LoVo (cell line): ENCODE results near the gene DTL.

Experiments used
- DNase-seq: peaks from one replicate; pipeline ENCODE4 v3.0.0-alpha.2; 2016; ENCODE audit warnings: low spot score

Gene DTL

DNA sequence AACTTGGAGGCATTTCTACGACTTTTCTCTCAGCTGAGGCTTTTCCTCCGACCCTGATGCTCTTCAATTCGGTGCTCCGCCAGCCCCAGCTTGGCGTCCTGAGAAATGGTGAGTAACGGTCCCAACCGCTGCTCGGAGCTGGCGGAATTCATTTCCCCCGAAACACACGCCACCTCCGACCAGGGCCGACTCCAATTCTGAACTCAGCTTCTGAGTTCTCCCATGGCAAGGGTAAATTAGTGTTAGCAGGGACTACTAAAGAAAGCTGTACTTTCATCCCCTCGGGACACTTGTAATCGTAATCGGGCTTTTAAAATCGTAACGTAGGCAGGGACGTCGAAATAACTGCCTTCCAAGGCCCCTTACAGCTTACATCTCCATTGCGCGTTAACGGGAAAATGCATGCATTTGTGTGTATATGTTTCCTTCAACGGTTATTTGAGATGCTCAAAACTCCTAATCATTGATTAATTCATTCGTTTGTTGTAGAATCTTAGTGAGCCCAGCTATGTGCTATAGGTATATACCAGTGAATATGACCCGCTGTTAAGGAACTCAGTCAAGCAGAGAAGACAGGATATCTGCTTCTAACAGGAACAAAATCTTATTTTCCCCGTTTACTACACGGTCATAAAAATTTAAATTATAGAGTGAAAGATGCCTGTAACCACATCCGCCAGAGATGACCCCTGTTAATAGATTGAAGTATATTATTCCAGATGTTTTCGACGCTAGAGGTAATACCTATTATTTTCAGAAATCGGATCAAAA lies 472 bp downstream of the DTL start:
- peak; percentile 12 for DNase-seq

DNA sequence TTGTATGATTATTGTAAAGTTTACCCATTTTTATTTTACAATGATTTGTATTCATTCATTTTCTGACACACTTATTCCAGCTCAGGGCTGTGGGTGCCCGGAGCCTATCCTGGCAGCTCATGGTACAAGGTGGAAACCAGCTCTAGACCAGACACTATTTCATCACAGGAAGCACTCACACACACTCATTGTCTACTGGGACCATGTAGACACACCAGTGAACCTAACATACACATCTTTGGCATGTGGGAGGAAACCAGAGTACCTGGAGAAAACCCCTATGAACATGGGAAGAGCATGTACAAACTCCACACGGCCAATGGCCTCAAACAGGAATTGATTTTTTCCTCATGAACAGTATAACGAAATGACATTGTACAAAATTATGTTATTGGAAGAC lies 2.4 kb downstream of the DTL start:
- DNase-seq, result no peak

DNA sequence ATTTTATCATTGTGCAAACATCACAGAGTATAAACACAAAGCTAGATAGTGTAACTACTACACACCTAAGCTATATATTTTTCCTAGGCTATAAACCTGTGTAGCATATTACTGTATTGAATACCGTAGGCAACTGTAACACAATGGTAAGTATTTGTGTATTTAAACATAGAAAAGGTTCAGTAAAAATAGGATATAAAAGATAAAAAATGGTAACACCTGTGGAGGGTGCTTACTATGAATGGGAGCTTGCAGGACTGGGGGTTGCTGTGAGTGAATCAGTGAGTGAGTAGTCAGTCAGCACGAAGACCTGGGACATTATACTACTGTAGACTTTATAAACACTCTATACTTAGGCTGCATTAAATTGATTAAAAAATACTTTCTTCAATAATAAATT lies 4.1 kb downstream of the DTL start:
- DNase-seq, result no peak

DNA sequence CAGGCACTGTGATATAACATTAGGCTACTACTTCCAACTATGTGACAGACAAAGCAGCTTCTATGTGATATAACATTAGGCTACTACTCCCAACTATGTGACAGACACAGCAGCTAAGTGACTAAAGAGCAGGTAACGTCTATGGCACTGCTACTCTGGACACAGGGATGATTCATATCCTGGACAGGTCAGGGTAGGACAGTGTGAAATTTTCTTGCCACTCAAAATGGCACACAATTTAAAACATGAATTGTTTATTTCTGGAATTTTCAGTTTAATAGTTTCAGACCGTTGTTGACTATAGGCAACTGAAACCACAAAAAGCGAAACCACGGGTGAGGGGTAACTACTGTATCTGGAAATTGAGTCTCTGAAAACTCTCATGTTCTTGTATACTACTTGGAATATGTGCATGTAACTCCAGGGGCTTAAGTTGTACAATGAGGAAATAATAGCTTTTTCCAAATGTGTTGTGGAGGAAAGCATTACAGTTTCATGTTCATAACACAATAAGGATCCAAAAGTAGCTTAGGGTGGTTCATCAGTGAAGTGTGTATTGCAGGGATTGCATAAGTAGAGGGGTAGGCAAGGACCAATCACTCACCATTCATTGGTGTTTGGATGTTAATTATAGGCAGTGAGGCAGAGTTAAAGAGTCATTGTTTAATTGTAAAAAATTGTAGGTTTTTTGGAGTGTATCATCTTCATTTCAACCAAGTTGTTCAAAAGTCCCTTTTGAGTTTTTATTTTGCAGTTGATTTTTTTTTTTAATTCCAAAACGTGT lies 5.3 kb downstream of the DTL start:
- no peak for DNase-seq

DNA sequence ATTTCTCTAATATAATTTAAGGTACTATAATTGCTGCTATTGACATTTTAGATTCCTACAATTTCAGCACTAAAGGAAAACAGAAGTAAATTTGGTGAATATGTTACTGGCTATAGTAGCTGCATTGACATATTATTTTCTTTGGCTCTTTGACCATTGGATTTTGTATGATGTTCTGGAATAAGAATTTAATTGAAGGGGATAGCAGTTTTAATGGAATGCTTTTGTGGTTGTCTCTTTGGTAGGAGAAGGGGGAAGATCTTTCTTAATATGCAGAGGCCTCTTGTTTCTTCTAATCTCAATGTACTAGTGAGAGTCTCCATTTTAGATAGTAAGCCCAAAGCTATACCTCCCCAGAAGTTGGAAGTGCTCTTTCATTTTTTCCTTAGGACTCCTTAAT lies 6.9 kb downstream of the DTL start:
- no peak for DNase-seq

DNA sequence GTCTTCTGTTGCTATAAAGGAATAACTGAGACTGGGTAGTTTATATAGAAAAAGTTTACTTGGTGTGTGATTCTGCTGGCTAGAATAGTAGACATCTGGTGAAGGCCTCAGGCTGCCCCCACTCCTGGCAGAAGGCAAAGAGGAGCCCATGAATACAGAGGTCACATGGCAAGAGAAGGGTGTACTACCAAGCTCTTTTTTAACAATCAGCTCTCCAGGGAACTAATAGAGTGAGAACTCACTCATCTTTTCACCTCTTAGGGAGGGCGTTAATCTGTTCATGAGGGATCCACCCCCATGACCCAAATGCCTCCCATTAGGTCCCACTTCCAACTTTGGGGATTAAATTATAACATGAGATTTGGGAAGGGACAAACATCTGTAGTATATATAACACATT lies 9.3 kb downstream of the DTL start:
- DNase-seq, result no peak

DNA sequence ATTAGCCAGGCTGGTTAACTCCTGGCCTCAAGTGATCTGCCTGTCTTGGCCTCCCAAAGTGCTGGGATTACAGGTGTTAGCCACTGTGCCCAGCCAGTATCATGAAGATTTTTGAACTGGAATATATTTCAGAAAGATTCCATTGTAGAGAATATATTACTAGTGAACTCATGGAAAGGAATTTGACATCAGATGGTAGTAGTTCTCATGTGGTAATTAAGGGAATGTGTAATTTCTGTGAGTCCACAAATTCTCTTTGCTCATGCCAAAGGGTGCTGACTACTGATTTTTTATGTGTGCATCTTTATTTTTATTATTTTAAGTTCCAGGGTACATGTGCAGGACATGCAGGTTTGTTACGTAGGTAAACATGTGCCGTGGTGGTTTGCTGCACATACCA lies 10.4 kb downstream of the DTL start:
- no peak for DNase-seq

DNA sequence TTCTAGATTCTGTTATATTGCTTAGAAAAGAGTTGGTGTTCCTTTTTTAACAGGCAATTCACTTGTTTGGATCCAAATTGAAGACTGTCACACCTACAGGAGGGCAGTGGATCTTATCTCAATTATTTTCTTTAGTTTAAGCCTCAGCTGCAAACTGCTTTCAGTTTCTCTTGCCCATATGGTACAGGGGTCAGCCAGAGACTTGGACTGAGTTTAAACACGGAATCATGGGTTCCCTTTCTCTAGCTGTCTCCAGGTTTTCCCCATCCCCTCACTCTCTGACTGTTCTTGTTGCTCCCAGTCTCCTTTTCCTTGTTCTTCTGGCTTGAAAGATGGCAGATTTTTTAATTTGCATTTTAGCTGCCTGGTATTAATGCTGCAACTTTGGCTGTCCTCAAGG lies 18.4 kb downstream of the DTL start:
- DNase-seq, result no peak

DNA sequence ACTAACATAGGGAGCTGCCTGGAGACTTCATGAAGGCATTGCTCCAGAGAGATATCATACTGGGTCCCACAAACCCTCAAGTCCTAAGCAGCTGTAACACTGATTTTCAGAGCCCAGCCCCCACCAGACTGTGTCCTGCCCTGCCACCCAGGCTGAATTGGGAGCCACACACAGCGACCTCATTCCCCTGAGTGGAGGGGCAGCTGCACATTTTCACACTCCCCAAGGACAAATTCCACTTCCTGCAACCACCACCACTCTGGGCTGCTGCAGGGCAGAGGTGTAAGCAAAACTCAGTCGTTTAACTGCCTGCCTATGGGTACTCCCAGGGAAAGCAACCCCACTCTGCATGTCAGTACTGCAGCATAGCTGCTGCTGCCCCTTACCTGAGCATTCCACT lies 19.8 kb downstream of the DTL start:
- no peak for DNase-seq

DNA sequence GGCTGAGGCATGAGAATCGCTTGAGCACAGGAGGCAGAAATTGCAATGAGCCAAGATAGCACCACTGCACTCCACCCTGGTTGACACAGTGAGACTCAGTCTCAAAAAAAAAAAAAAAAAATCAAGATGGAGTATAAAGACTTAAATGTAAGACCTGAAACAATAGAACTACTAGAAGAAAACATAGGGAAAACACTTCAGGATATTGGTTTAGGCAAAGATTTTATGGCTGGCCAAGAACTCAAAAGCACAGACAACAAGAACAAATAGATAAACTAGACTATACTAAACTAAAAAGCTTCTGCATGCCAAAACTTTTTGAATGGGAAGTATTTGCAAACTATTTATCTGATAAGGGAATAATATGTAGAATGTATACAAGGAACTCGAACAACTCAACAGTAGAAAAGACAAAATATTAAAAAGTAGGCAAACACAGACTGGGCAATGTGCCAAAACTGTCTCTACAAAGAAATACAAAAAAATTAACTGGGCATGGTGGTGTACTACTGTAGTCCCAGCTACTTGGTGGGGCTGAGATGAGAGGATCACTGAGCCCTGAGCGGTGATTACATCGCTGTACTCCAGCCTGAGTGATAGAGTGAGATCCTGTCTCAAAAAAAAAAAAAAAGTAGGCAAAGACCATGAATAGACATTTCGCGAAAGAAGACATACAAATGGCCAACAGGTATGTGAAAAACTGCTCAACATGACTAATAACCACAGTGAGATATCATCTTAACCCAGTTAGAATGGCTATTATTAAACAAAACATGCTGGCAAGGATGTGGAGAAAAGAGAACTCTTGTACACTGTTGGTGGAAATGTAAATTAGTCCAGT lies 25.3 kb downstream of the DTL start:
- DNase-seq, result no peak

DNA sequence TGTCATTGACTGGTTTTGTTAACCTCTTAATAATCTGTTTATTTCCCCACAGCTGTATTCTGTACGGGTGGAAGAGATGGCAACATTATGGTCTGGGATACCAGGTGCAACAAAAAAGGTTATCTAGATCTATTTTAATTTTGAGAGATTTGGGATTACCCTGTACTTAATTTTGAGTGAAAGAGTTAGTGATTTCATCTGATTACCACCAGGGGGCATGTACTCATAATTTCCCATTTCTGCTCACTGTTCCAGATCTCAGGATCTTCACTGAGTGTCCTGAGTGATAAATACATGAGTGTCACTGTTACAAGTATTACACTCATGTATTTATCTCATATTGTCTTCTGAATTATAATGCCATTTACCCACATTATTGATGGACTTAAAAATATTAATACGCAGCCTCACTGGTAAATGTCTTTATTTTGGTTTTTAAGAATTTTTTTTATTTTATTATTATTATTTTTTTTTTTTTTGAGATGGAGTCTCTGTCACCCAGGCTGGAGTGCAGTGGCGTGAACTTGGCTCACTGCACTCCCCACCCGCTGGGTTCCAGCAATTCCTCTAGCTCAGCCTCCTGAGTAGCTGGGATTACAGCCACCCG lies 27.4 kb downstream of the DTL start:
- DNase-seq, result peak; percentile 61

DNA sequence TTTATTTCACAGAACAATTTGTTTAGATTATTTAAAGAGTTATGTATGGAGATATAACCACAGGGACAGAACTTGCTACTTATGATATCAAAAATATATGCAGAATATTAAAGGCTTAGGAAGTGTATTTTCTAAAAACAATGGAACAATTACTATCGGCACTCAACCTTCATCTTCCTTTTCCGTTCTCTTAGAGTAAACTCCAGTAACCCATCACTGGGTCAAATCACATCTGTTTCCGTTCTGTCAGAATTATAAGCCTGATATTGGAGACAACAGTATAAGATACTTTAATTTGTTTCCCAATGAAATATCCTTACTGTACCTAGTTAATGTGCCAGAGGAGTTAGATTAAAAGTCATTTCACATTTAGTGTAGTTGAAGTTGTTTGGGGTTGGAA lies 32.2 kb downstream of the DTL start:
- DNase-seq, result no peak

DNA sequence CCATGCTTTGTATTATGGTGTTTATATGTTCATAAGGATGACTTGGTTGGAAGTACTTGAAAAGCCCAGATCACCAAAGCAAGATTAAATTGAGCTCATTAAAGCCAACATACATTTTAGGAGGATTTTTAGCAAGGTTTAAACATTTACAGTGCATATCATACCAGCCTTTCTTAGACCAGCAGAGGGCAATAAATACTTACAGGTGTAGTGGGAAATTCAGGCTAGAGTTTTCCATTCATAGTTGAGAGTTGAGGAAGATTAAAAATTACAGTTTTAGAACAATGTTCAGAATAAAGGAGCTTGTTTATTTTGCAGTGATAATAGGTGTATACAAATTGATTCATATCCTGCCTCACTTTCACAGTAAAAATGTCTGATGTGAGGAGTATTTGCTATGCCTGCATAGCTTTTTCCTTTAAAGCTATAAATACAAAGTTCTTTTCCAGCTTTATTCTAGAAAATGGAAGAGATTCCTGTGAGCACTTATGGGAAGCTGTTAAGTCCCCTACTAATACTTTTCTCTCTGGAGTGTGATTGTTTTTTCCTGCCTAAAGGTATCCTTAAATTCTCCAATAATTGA lies 35.3 kb downstream of the DTL start:
- DNase-seq, result peak; percentile 45

DNA sequence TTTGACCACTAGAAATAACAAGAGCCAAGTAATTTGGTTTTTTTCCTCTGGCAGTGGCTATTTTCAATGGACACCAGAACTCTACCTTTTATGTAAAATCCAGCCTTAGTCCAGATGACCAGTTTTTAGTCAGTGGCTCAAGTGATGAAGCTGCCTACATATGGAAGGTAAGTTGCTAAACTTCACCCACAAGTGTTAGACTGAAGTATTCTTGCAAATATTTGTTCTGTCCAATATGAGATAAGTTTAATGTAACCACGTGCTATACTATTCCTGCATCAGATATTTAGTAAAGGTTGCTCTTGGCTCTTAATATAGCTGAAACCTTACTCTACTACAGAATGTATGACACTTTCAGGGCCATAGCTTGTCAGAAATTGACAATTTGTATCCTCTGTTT lies 36.5 kb downstream of the DTL start:
- DNase-seq, result no peak

DNA sequence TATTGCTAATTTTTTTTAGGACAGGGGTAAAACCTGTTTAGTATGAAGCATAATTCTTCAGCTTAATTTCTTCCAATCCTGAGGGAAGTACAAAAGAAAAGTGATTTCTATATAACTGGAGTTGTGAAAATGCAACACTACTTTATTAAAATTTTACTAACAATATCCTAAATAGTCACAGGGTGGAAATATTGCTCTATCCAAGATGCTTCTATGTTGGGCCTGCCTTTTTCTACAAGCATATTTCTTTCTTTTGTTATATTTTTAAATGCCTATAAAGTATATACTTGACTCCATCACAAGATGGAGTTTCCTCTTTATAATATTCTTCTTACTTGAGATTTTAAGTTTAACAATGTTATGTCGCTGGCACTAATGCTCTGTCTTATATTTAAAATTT lies 37.9 kb downstream of the DTL start:
- no peak for DNase-seq

DNA sequence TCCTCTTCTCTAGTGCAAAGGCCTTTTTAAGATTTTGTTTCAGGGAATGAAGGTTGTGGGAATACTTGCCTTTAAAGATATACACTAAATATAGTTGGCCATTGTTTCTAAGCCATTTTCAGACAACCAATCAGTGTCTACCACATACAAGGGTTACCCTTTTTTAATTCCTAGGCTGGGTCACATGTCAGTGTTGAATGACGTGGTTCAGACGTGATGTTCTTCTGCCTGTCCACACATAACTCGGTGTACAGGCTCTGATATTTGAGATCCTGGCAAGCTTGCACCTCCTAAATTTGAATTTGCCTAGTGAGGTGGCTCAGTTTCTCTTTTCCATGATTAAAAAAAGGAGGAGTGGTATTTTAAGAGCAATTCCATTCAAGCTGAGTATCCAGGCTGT lies 38.8 kb downstream of the DTL start:
- no peak for DNase-seq

DNA sequence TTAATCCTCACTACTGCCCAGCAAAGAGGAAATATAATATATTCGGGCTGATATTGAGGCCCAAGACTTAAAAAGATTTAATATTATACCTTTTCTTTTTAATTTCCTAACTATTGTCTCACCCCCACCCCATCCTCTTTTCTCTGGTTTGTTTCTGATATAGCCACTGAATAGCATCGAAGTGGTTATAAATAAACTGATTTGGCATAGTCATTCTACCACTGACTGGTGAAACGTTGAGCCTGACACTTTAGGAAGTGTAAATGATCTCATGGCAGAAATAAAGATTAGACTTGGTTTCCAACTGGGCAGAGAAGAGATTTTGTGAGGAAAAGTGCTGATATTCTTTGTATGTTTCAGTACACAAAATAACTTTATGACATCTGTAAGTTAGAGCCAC lies 39.3 kb downstream of the DTL start:
- DNase-seq, result no peak

DNA sequence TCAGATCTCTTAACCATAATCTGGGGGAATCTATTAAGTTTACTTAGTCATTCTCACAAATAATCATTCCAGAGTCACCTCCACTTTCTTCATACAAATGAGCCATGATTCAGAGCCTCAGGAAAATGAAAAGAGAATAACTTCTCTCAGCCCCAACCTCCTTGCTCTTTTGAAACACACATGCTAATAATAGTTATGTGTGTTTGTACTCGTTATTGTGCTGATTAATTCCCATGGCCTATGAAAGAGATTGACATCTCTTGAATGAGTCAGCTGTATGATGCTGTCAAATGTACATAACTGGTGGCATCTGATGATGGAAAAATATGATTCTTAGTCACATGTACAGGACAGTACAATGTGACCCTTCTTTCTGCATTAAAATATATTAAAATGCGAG lies 41.5 kb downstream of the DTL start:
- DNase-seq, result no peak

DNA sequence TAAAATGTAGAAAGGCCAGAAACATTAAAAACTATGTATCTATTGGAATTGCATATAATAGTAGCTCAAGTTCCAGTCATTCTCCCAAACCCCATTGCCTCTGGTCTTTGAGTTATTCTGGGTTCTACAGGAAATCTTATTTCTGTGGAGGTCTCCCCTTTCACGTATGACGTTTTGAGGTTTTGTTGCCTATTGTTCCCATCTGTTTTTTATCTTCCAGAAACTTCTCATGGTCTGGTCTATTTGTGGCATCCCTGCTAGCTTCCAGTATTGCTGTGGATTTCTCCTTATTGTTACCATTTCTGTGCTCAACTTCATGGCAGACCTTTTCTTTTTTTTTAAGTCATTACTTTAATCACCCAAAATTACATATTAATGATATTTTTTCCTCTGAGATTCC lies 43.3 kb downstream of the DTL start:
- no peak for DNase-seq

DNA sequence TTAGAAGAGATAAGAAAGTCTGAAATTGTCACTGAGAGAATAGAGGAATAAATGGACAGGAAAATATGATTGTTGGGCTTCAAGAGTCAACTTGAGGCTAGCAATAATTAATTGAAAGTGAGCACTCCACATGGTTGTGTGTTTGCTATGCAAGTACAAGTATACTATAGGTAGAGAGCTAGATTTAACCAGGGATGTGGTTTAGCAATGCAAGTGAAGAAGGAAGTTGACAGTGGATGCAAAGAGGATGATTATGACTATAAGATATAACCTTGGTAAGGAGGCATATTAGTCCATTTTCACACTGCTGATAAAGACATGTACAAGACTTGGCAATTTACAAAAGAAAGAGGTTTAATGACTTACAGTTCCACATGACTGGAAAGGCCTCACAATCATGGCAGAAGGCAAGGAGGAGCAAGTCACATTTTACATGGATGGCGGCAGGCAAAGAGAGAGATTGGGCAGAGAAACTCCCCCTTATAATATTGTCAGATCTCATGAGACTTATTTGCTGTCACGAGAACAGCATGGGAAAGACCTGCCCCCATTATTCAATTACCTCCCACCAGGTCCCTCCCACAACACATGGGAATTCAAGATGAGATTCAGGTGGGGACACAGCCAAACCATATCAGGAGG lies 47.3 kb downstream of the DTL start:
- DNase-seq, result no peak

DNA sequence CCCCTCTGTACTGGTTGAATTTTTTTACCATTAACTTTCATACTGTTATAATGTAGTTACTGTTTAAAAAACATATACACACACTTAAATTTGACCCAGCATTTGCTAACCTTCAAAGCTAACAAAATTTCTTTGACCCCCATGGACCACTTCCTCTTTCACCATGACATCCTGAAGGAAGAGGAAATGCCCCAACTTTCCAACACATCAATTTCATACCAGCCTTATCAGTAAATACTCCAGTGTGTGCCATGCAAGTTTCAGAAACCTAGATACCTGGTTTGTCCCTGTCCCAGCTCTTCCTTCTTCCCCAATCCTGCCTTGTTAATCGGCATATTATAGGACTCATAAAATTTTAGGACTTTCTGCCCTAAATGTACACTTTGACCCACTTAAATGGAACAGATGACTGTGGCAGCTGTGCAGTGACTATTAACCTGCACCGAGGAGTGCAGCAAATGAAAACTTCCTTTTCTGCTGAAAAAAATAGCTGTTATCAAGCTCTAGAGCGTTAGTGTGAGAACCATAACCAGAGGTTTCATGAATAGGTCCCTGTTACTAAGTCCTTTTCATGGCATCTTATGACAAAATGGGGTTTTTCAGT lies 54.1 kb downstream of the DTL start:
- DNase-seq, result no peak
